GM20431 (cell line): ENCODE measurements around the gene AKR1C3.
"Not testable (repeated sequence)": the region's sequence is repeated elsewhere in the genome, so short reads cannot be mapped to it uniquely, and the experiment has no call there.

ENCODE experiments used
- in situ Hi-C: fragments of 300-500 bp; cut with MseI, MboI; formaldehyde crosslinking; loops from one replicate; pipeline ENCODE4 v1.15.0; 2020; ENCODE audit warnings: low sequenced_read_pairs; ENCODE audit not compliant: unreplicated experiment

AKR1C3 gene

DNA sequence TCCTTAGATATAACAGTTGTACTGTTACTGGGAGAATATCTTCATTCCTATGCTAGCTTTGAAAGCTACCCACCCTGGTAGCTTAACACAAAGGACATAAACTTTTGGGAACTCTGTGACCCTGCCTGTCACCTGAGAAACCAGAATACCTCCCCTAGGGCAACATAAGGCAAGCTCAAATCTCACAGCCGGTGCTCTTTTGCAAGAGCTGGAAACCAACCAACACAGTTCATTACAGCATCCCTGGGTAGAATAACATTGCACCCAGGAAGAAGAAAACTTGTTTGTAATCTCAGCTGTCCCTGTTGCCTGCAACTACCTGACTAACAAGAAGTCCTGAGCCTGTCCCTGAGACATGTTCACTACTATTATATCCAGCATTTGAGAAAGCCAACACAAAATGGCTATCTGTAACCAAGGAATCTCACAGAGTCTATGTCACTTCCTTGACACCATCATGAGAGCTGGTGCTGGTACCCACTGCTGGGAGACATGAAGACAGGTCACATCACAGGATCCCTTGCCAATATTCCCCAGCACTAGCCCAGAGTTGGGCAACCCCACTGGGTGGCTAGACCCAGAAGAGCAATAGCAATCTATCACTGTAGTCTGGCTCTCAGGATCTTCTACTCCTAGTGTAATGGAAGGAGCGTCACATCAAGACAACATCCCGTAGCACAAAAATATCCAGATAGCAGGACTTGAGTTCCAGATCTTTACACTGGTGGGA is 31.3 kb downstream of the AKR1C3 start:
- in situ Hi-C loops, result no loop called here

DNA sequence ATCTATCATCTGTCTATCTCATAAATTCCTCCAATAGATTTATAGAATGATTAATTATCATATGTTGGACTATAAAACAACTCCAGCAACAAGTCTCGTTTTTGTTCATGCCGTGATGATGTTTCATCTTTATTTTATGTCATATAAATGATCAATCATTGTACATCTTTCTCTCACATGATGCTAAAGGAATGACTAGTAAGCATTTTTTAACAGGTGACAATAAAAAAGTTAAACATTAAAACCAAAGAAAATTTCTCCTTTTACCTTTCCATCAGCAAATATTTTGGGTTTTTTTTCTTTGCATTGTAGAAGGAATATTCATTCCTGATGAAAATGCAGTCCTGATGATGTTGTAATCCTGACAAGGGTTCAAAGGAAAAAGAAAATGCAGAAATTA is 41.4 kb downstream of the AKR1C3 start:
- in situ Hi-C loops, result no loop called here

DNA sequence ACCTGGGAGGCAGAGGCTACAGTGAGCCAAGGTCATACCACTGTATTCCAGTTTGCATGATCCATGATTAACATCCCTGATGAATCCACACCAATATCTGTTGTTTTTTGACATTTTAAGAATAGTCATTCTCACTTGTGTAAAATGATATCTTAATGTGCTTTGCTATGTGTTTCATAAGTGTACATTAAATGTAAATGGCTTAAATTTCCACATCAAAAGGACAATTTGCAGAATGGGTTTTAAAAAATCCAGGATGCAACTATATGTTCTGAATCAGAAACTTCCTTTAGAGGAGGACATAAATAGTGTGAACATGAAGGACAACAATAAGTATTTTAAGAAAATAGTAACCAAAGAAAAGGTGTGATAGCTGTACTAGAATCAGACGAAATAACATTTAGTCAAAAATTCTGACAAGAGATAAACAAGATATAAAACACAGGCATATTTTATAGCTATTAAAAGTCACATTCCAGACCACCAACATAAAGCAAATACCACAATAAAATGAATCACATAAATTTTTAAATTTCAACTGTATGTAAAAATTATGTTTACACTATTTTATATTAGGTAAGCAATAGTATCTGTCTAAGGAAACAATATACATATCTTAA is 42.4 kb downstream of the AKR1C3 start:
- in situ Hi-C loops, result no loop called here

DNA sequence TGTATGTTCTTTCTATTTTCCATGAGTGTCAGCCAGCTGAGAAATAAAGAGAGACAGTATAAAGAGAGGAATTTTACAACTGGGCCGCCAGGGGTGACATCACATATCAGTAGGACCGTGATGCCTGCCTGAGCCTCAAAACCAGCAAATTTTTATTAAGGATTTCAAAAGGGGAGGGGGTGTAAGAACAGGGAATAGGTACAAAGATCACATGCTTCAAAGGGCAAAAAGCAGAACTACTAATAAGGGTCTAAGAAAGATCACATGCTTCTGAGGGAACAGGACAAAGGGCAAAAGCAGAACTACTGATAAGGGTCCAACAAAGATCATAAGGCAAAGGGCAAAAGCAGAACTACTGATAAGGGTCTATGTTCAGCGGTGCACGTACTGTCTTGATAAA is 43.5 kb downstream of the AKR1C3 start:
- in situ Hi-C loops, result not testable (repeated sequence)

DNA sequence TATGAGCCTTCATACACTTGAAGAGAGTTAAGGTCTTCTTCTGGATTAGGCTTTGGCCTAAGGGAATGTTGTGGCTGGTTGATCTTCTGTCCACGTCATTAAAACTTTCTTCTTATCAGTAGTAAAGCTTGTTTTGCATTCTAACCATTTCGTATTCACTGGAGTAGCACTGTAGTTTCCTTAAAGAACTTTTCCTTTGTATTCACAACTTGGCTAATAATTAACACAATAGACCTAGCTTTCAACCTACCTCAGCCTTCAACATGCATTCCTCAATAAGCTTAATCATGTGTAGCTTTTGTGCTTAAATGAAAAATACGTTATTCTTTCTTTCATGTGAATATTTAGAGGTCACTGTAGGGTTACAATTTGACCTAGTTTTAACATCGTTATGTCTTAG is 48.0 kb downstream of the AKR1C3 start:
- in situ Hi-C loops, result no loop called here

DNA sequence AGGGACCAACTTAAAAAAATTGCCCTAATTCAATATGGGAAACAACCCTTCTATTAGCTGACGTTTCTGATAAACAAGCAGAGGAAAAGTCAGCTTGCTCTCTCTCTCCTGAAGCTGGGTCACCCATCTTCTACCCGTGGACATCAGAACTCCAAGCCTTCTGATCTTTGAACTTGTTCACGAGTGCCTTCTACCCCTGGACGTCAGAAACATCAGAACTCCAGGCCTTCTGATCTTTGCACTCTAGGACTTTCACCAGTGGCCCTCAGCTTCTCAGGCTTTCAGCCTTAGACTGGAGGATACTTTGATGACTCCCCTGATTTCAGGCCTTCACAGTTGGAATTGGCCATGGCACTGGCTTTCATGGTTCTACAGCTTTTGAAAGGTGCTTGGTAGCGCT is 48.9 kb downstream of the AKR1C3 start:
- in situ Hi-C loops, result no loop called here

DNA sequence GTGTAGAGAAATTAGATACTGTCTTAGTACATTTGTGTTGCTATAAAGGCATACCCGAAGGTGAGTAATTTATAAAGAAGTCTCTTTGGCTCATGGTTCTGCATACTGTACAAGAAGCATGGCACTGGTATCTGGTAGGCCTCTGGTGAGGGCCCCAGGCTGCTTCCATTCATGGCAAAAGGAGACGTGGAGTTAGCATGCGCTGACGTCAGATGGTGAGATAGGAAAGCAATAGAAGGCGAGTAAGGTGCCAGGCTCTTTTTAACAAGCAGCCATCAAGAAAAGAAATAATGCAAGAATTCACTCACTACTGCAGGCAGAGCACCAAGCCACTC is 52.7 kb downstream of the AKR1C3 start:
- in situ Hi-C loops, result no loop called here

DNA sequence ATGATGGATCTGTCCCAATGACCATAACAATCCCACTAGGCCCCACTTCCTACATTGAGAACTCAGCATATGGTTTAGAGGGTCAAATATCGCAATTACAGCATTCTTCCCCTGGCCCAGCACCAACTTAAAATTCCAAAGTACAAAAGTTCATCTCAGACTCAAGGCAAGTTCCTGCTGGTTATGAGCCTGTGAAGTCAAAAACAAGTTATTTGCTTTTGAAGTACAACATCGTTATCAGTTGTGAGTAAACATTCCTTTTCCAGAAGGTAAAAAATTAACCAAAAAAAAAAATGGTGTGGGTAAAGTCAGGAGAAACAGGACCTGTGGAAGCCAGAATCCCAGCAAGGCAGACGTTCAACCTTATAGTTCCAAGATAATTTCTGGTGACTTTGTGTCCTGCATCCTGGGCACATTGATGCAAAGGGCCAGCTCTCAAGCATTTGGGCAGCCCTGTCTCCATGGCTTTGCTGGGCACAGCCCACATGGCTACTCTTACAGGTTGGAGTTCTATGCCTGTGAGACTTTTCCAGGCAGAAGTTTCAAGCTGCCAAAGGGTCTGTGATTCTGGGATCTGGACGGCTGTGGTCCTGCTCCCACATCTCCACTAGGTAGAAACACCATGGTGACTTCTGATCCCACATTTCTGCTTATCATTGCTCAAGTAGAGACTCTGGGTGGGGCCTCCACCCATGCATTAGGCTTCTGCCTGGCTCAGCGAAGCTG is 53.2 kb downstream of the AKR1C3 start:
- in situ Hi-C loops, result no loop called here

DNA sequence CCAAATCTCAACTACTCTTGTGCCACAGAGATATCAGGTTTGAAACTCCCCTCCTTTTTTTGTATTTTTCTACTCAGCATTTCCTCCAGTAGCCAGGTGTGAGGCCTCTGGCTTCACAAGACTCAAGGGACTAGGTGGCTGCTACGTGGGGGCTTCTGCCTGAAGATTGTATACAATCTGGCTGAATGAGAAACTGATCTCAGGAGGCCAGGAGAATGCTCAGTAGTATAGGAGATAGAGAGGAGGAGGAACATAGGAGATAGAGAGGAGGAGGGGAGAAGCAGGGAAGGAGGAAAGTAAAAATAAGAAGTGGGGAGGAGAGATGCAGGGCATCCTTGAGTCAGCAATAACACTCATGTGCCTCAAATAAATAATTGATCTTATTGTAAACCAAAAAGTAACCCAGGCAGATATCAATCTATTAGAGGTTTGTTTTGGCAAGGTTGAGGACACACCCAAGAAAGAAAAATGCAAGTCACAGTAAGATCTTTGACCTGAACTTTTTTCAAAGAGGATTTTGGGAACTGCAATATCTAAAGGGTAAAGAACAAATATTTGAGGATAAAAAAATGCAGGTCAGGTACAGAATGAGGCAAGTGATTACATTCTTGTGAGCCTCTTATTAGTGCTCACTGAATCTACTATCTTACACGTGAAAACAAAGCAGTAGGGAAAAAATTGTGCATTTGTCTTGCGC is 53.9 kb downstream of the AKR1C3 start:
- in situ Hi-C loops, result no loop called here

DNA sequence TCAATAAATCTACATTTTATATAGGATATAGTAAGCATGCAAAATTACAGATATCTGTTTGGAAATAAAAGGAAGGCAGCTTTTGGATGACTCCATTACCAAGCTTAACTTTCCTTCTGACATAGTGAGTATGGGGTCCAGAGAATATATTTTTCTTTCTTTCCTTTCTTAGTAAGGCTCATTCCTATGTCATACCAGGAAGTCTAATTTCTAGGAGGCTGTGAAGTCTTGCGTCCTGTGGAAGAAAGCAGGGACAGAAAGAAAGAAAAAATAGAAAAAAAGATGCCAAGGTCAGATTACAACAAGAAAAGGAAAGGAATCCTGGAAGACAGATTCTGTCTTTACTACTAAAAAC is 54.4 kb downstream of the AKR1C3 start:
- in situ Hi-C loops, result no loop called here

DNA sequence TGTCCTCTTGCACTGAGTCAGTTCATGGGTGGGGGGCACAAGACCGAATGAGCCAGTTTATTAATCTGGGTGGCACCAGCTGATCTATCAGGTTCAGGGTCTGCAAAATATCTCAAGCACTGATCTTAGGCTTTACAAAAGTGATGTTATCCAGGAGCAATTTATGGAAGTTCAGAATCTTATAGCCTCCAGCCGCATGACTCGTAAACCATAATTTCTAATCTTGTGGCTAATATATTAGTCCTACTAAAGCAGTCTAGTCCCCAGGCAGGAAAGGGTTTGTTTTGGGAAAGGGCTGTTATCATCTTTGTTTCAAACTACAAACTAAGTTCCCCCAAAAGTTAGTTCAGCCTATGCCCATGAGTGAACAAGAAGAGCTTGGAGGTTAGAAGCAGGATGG is 56.9 kb downstream of the AKR1C3 start:
- in situ Hi-C loops, result no loop called here

DNA sequence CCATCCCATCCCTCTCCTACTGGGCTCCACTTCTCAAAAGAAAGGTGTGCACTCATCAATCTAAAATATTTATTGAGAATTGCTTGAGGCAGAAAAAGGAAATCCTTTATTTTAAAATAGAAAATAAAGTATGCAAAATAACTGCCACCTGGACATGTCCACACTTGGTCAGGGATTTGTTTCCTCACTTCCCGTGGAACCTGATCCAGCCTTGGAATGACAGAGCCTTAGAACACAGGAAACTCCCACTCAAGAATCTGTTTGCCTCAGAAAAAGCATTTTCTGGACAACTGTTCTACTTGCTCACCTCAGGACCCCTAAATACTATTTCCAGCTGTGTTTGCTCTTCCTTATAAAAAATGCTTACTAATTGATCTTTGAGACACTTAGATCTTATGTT is 61.7 kb downstream of the AKR1C3 start:
- in situ Hi-C loops, result no loop called here
